G401 (cell line): ENCODE results near the gene MYBL2. TPM values are rescaled to one million over a fixed set of nuclear protein-coding genes. Genes with fewer than 3 reads are reported as not detected.

Source experiments
- DNase-seq: peaks from one replicate; pipeline ENCODE4 v3.0.0-alpha.2; 2015; ENCODE audit warnings: low spot score
- in situ Hi-C: cut with HindIII; loops from 2 replicates; pipeline ENCODE4 v1.10.0; 2016; ENCODE audit warnings: low sequenced_read_pairs, mixed read lengths
- total RNA-seq: library from RNA; depleted of rRNA; stranded (reverse); fragments of >200 nt; shearing (Covaris generic); gene quantifications from 2 replicates; pipeline ENCODE4 v1.2.3, GENCODE V29; 2014

Gene MYBL2
- total RNA-seq, 1 experiment from 2014 or later: 28.0 TPM

DNA sequence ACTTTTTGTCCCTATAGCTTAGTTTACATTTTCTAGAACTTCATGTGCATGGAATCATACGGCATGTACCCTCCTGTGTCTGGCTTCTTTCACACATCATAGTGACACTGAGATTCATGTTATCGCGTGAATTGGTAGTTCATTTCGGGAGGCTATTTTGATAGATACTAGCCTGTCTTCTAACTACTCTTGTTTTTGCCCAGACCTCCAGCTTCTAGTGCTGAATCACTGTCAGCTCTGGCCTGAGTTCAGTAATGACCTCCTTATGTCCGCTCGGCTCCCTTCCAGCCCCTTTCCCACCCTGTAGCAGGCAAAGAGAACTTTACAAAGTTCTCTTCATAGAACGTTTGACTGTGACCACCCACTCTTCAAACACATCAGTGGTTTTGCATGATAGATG is 14.1 kb downstream of the MYBL2 start:
- in situ Hi-C loops: no loop called here
- peak; percentile 70 for DNase-seq

- peak; percentile 46 for DNase-seq
Measured at GRCh38 chr20:43681468-43681942, 14.6 kb downstream of the MYBL2 start.

DNA sequence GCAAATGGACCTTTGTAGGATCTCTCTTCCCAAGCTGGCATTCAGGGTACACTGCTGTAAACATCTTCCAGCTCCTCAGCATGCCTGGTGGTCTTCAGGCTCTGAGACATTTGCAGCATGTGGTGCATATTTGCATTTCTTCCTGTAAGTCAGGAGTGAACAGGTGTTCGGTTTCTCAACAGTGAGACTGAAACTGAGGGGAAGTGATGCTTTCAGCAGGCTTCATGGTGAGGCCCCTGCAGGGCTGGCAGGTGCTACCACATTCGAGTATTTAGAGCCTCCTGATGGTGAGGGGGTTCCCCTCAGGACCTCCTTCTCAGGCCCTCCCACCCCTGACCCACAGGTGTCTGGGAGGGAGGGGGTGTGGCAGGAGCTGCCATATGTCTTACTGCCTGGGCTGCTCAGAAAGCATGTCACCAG is 15.1 kb downstream of the MYBL2 start:
- in situ Hi-C loops: no loop called here
- DNase-seq: peak; percentile 43

More at GRCh38 chr20:43681468-43681942, 14.6 kb downstream of the MYBL2 start:
- in situ Hi-C loops: no loop called here

- in situ Hi-C loops: no loop called here
- DNase-seq: no peak
Measured at GRCh38 chr20:43682446-43682845, 15.5 kb downstream of the MYBL2 start.

- in situ Hi-C loops: no loop called here
- DNase-seq: no peak
Measured at GRCh38 chr20:43686820-43687219, 19.9 kb downstream of the MYBL2 start.

GRCh38 chr20:43689165-43689564 is 22.3 kb downstream of the MYBL2 start:
- DNase-seq: peak; percentile 4
- in situ Hi-C loops: no loop called here

- in situ Hi-C loops: no loop called here
Measured at GRCh38 chr20:43690943-43691598, 24.2 kb downstream of the MYBL2 start.

DNA sequence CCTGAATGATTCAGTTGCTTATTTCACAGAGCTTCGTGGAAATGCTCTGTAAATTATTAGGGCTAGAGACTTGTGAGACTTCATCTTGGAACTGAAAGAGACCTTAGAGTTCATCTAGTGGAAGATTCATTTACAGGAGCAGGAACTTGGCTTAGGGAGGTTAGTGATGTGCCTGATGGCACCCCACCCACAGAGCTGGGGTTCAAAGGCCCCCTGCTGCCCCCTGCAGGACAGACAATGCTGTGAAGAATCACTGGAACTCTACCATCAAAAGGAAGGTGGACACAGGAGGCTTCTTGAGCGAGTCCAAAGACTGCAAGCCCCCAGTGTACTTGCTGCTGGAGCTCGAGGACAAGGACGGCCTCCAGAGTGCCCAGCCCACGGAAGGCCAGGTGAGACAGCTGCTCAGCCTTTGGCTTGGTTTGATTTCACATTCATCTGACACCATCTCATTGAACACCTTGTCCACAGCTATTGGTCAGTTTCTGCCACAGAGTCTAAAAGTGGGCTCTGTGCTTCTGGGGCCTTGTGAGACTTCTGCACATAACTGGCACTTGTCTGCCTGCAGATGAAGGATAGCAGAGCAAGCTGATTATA is 25.1 kb downstream of the MYBL2 start:
- DNase-seq: peak; percentile 27
- in situ Hi-C loops: no loop called here

More at GRCh38 chr20:43690943-43691598, 24.2 kb downstream of the MYBL2 start:
- no peak for DNase-seq

DNA sequence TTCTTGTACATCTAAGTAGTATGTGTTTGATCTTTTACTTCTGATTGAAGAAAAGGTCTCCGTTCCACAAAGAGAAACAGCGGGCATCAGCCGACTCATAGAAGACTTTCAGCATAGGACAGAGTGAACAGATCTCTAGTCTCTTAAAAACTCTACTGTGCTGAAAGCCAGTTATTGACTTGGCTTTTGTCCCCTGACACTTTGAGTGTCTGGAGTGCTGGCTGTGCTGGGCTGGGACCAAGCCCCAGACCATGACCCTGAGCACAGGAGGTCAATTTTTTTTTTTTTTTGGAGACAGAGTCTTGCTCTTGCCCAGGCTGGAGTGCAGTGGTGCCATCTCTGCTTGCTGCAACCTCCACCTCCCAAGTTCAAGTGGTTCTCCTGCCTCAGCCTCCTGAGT is 27.8 kb downstream of the MYBL2 start:
- in situ Hi-C loops: no loop called here
- no peak for DNase-seq

DNA sequence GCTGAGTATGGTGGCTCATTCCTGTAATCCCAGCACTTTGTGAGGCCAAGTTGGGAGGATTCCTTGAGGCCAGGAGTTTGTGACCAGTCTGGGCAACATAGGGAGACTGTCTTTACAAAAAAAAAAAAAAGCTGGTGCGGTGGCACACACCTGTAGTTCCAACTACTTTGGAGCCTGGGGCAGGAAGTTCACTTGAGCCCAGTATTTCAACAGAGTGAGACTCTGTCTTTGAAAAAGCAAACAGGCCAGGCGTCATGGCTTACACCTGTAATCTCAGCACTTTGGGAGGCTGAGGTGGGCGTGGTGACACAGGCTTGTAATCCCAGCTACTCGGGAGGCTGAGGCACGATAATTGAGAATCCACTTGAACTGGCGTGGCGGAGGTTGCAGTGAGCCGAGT is 28.7 kb downstream of the MYBL2 start:
- no peak for DNase-seq
- in situ Hi-C loops: no loop called here

DNA sequence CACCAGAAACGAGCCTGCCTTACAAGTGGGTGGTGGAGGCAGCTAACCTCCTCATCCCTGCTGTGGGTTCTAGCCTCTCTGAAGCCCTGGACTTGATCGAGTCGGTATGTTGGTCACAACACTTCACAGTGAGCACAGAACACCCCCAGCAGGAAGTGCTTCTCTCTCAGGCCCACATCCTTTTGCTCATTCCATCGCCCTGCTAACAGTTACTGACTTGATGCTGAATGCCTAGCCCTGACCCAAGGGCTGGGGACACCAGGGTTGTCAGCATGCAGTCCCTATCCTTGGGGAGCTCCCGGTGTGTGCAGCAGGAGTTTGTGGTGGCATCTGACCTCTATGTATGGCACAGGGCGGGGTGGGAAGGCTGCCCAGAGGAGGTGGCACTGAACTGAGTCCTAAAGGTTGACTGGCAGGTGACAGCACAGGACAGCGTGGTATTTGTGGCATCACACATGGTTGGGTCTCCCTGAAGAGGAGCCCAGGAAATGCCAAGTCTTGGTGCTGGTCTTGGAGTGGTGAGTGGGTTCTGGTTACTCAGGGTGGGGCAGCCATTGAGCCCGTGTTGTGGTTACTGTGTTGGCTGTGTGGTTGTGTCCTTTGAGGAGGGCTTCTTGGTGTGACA is 33.1 kb downstream of the MYBL2 start:
- no peak for DNase-seq
- in situ Hi-C loops: no loop called here

GRCh38 chr20:43700627-43701026 is 33.7 kb downstream of the MYBL2 start:
- no peak for DNase-seq
- in situ Hi-C loops: no loop called here

DNA sequence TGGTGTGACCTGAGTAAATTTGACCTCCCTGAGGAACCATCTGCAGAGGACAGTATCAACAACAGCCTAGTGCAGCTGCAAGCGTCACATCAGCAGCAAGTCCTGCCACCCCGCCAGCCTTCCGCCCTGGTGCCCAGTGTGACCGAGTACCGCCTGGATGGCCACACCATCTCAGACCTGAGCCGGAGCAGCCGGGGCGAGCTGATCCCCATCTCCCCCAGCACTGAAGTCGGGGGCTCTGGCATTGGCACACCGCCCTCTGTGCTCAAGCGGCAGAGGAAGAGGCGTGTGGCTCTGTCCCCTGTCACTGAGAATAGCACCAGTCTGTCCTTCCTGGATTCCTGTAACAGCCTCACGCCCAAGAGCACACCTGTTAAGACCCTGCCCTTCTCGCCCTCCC is 35.6 kb downstream of the MYBL2 start:
- in situ Hi-C loops: no loop called here
- no peak for DNase-seq

DNA sequence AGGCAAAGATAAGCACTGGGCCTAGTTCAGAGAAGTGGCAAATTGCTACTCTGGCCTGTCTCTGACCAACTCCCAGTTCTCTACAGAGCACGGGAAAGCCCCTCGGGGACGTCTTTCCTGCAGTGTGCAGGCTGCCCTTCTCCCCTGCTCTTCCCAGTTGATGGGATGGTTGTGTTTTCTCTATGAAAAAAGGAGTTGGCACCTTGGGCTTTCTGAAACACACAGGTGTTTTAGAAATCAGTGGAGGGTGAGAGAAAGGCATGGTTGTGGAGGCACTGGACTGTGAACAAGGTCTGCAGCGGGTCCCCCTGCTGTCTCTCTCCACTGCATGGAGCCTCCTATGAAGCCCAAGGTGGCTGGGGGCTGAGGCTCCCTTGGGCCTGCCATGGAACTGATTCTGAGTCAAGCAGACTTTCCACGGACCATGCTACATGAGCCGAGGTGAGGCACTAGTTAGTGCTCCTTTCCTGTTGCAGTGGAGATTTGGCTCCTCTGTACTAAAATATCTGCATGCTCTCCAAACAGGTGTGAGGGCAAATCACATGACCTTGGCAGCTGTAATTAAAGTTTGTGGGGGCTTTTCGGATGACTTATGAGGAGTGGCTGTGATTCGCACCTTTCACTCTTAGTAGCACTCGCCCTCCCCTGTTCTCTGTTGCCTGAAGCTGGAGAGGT is 43.6 kb downstream of the MYBL2 start:
- no peak for DNase-seq
- in situ Hi-C loops: no loop called here

DNA sequence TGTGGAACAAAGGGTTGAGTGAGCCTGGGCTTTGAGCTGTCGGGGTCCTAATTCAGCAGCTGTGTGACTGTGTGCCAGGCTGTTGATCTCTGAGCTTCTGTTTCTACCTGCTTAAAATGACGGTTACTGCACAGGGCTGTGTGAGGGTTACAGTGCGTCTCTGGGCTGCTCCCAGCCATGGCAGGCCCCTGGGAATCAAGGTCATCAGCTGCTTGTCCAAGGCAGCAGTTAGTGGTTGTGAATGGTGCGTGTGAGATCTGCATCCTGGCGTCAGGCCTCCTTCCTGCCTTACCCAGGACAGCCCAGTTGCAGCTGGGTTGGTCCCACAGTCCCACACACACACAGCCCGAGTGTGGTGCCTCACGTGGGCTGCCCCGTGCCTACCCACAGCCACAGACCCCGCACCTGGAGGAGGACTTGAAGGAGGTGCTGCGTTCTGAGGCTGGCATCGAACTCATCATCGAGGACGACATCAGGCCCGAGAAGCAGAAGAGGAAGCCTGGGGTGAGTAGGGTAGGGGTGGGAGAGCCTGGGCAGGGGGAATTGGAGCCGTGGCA is 44.3 kb downstream of the MYBL2 start:
- DNase-seq: no peak

DNA sequence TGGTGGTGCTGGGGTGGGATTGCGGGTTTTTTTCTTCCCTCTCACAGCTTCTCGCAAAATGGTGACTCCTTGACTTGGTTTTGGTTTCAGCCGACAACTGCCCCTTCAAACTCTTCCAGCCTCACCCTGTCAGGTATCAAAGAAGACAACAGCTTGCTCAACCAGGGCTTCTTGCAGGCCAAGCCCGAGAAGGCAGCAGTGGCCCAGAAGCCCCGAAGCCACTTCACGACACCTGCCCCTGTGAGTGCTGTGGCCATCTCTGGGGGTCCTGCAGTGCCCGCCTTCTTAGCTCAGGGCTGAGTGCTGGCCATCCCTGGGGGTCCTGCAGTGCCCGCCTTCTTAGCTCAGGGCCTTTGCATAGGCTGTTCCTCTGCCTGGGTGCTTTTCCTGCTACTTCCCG is 48.1 kb downstream of the MYBL2 start:
- in situ Hi-C loops: no loop called here
- DNase-seq: no peak

More for the DNA sequence above, 44.3 kb downstream of the MYBL2 start:
- in situ Hi-C loops: no loop called here

- DNase-seq: no peak
Measured at GRCh38 chr20:43715511-43715910, 48.6 kb downstream of the MYBL2 start.

DNA sequence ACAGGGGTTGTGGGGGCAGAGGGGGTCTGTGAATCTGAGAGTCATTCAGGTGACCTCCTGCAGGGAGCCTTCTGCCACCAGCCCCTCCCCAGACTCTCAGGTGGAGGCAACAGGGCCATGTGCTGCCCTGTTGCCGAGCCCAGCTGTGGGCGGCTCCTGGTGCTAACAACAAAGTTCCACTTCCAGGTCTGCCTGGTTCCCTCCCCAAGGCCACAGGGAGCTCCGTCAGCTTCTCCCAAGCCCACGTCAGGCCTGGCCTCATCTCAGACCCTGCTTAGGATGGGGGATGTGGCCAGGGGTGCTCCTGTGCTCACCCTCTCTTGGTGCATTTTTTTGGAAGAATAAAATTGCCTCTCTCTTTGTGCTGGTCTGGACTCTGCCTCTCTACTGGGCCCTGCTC is 49.2 kb downstream of the MYBL2 start:
- no peak for DNase-seq
- in situ Hi-C loops: no loop called here

More at GRCh38 chr20:43715511-43715910, 48.6 kb downstream of the MYBL2 start:
- in situ Hi-C loops: no loop called here

DNA sequence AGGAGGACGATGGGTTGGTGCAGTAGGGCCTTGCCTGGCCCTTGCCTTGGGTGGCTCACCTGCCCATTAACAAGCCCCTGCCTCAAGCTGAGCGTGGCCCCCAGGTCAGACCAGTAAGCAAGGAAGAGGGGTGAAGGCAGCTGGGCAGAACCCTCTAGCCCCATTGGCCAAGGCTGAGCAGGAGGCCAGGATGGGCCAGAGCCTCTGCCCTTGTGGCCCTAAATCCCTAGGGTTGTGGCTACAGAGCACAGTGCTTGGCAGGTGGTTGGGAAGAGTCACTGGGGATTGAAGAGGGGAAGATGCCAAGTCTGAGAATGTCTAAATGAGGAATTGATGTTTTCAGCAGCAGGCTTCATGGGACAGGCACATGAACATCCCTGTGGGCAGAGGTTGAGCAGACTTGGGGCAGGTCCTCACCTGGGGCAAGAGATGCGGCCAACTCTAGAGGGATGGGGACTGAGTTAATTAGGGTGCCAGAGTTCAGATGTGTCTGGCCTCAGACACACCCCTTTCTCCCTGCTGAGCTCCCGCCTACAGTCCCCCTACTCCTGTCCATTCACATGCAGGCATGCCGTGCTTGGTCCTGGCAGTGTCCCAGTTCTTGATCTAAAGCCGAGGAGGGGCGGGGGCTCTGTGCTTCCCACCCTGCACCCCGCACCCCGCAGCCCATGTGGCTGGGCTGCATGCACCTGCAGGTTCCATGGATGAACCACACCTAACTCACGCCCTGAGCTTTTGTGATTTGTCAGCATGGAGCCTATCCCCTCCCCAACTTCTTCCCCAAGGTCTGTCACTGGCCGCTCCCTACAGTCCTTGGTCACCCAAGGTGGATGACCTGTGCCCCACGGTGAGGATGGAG is 50.1 kb downstream of the MYBL2 start:
- in situ Hi-C loops: no loop called here
- no peak for DNase-seq
